Neuronal stem cell (in vitro differentiated cells): Measurements from ENCODE around the gene IGSF6.

Source experiments
- DNase-seq: peaks from one replicate; pipeline ENCODE4 v3.0.0-alpha.2; 2013; ENCODE audit warnings: low spot score
- H2AFZ ChIP-seq: one replicate; pipeline ENCODE4 v1.6.1; 2013; ENCODE audit warnings: mild to moderate bottlenecking, low read length, inconsistent platforms
- H2AK5ac ChIP-seq: 2 replicates; pipeline ENCODE4 v1.6.1; 2013; ENCODE audit warnings: low read depth, mild to moderate bottlenecking, inconsistent platforms, low read length, moderate library complexity, mixed read lengths
- H2BK120ac ChIP-seq: 2 replicates; pipeline ENCODE4 v1.6.1; 2013; ENCODE audit warnings: low read depth, mild to moderate bottlenecking, inconsistent platforms, low read length, moderate library complexity, mixed read lengths
- H2BK12ac ChIP-seq: one replicate; pipeline ENCODE4 v1.6.1; 2013; ENCODE audit warnings: low read length, inconsistent platforms
- H2BK15ac ChIP-seq: 2 replicates; pipeline ENCODE4 v1.6.1; 2013; ENCODE audit warnings: mild to moderate bottlenecking, low read length, inconsistent platforms, mixed read lengths
- H2BK5ac ChIP-seq: one replicate; pipeline ENCODE4 v1.6.1; 2013; ENCODE audit warnings: inconsistent platforms, mild to moderate bottlenecking, low read length, moderate library complexity
- H3K14ac ChIP-seq: one replicate; pipeline ENCODE4 v1.6.1; 2013; ENCODE audit warnings: low read length, inconsistent platforms
- H3K18ac ChIP-seq: 2 replicates; pipeline ENCODE4 v1.6.1; 2013; ENCODE audit warnings: low read length, inconsistent platforms
- H3K23ac ChIP-seq: 2 replicates; pipeline ENCODE4 v1.6.1; 2013; ENCODE audit warnings: low read depth, mild to moderate bottlenecking, mixed read lengths, low read length, inconsistent platforms; ENCODE audit not compliant: poor library complexity
- H3K27ac ChIP-seq: replicated peaks from 3 replicates; pipeline ENCODE4 v1.5.1; 2013; ENCODE audit warnings: low read length, inconsistent platforms
- H3K27me3 ChIP-seq, 3 experiments: 2 replicates each; pipeline ENCODE4 v1.6.1; 2013; ENCODE audit warnings: low read length in 3 of 3, mild to moderate bottlenecking in 2 of 3, inconsistent platforms in 1 of 3, low read depth in 1 of 3, mixed read lengths in 1 of 3, moderate library complexity in 1 of 3; ENCODE audit not compliant: control insufficient read depth in 3 of 3, insufficient read depth in 3 of 3
- H3K36me3 ChIP-seq, 2 donors: replicated peaks in 1 of 2; 2 replicates each; pipeline ENCODE4 v1.6.1; 2013; ENCODE audit warnings: low read length in 2 of 2; ENCODE audit not compliant: control insufficient read depth in 2 of 2, insufficient read depth in 2 of 2
- H3K4ac ChIP-seq: 2 replicates; pipeline ENCODE4 v1.6.1; 2013; ENCODE audit warnings: inconsistent platforms, mild to moderate bottlenecking, low read length, moderate library complexity
- H3K4me1 ChIP-seq, 2 donors: 1 replicate in 1 of 2; 2 replicates in 1 of 2; pipeline ENCODE4 v1.6.1; 2013; ENCODE audit warnings: low read length in 2 of 2, low read depth in 1 of 2; ENCODE audit not compliant: control insufficient read depth in 2 of 2, insufficient read depth in 1 of 2
- H3K4me2 ChIP-seq: one replicate; pipeline ENCODE4 v1.6.1; 2013; ENCODE audit warnings: mild to moderate bottlenecking, low read length, inconsistent platforms; ENCODE audit not compliant: insufficient read depth, poor library complexity, severe bottlenecking
- H3K4me3 ChIP-seq, 2 donors: 2 replicates each; pipeline ENCODE4 v1.5.1; 2013; ENCODE audit warnings: low read length in 2 of 2, mild to moderate bottlenecking in 2 of 2, inconsistent platforms in 1 of 2, moderate library complexity in 1 of 2
- H3K79me1 ChIP-seq: one replicate; pipeline ENCODE4 v1.6.1; 2013; ENCODE audit warnings: low read depth, mild to moderate bottlenecking, inconsistent platforms, low read length, moderate library complexity
- H3K9ac ChIP-seq: one replicate; pipeline ENCODE4 v1.6.1; 2013; ENCODE audit warnings: mild to moderate bottlenecking, low read depth, low read length, inconsistent platforms; ENCODE audit not compliant: poor library complexity
- H3K9me3 ChIP-seq, 2 donors: replicated peaks in 1 of 2; 2 replicates each; pipeline versions ENCODE3 to v1.6.1; 2013; ENCODE audit warnings: low read length in 2 of 2, mild to moderate bottlenecking in 2 of 2, inconsistent platforms in 1 of 2, low read depth in 1 of 2, mixed read lengths in 1 of 2, moderate library complexity in 1 of 2; ENCODE audit not compliant: control insufficient read depth in 2 of 2, insufficient read depth in 1 of 2
- H4K8ac ChIP-seq: one replicate; pipeline ENCODE4 v1.6.1; 2013; ENCODE audit warnings: low read depth, mild to moderate bottlenecking, inconsistent platforms, low read length, moderate library complexity
- H4K91ac ChIP-seq: one replicate; pipeline ENCODE4 v1.6.1; 2013; ENCODE audit warnings: low read length, low read depth, mild to moderate bottlenecking, inconsistent platforms; ENCODE audit not compliant: poor library complexity
- WGBS, 2 donors: extraction: QIAGEN DNeasy Blood & Tissue Kit; methylation state at CpG; one replicate each; pipeline ENCODE4 v1.1.7; 2013; ENCODE audit warnings: missing lambda C conversion rate in 2 of 2, mixed read lengths in 1 of 2; ENCODE audit not compliant: insufficient read length in 2 of 2, insufficient replicate concordance in 1 of 2; ENCODE audit errors: extremely low coverage in 2 of 2; 5-methylcytosine and 5-hydroxymethylcytosine counted together

Gene IGSF6

GRCh38 chr16:21619765-21620425 is 32.5 kb downstream of the IGSF6 start:
- no peaks in the 10 kb centered on the region for H3K4me1 ChIP-seq
- no peak overlapping the region for H3K23ac ChIP-seq
- H3K18ac ChIP-seq = no peak overlapping the region
- no peak overlapping the region for H2BK12ac ChIP-seq
- H2AFZ ChIP-seq = no peak overlapping the region
- H2BK15ac ChIP-seq = no peak overlapping the region
- H4K8ac ChIP-seq = no peak overlapping the region
- H3K27ac ChIP-seq = no peak overlapping the region
- no peak overlapping the region for H2BK120ac ChIP-seq
- H2BK5ac ChIP-seq = no peak overlapping the region
- H2AK5ac ChIP-seq = no peak overlapping the region
- H3K9ac ChIP-seq = no peak overlapping the region
- H3K14ac ChIP-seq = no peak overlapping the region
- H3K9me3 ChIP-seq = no peaks in the 10 kb centered on the region
- H4K91ac ChIP-seq = no peak overlapping the region
- no peaks in the 10 kb centered on the region for H3K27me3 ChIP-seq
- peaks cover 5 to 89% of the 10 kb centered on the region in 2 donors for H3K36me3 ChIP-seq
- no peaks in the 10 kb centered on the region for H3K79me1 ChIP-seq
- H3K4ac ChIP-seq = no peak overlapping the region
- no peak overlapping the region for H3K4me3 ChIP-seq
- WGBS, 2 donors = no CpG with 5 or more reads among the region's 4 CpGs
- no peak for DNase-seq
- H3K4me2 ChIP-seq = no peak overlapping the region

GRCh38 chr16:21618281-21618680 is 34.1 kb downstream of the IGSF6 start:
- H3K36me3 ChIP-seq = peaks cover 3 to 89% of the 10 kb centered on the region in 2 donors
- no peak overlapping the region for H2BK15ac ChIP-seq

GRCh38 chr16:21617607-21618006 is 34.8 kb downstream of the IGSF6 start:
- H2BK120ac ChIP-seq = no peak overlapping the region
- no peak overlapping the region for H3K27ac ChIP-seq
- no peak overlapping the region for H4K8ac ChIP-seq
- no peak overlapping the region for H3K4ac ChIP-seq
- H2AFZ ChIP-seq = no peak overlapping the region
- no peaks in the 10 kb centered on the region for H3K79me1 ChIP-seq
- H3K9me3 ChIP-seq = no peaks in the 10 kb centered on the region
- no peak overlapping the region for H3K23ac ChIP-seq
- H3K4me3 ChIP-seq = no peak overlapping the region
- H2AK5ac ChIP-seq = no peak overlapping the region
- H3K27me3 ChIP-seq = no peaks in the 10 kb centered on the region
- WGBS, 2 donors = no CpG with 5 or more reads among the region's 3 CpGs
- no peak overlapping the region for H3K18ac ChIP-seq
- H3K36me3 ChIP-seq = peaks cover 3 to 86% of the 10 kb centered on the region in 2 donors
- H2BK12ac ChIP-seq = no peak overlapping the region
- H4K91ac ChIP-seq = no peak overlapping the region
- no peak overlapping the region for H2BK5ac ChIP-seq
- H2BK15ac ChIP-seq = no peak overlapping the region
- H3K14ac ChIP-seq = no peak overlapping the region
- H3K9ac ChIP-seq = no peak overlapping the region
- no peaks in the 10 kb centered on the region for H3K4me1 ChIP-seq
- H3K4me2 ChIP-seq = no peak overlapping the region
- DNase-seq = no peak

More at GRCh38 chr16:21618281-21618680, 34.1 kb downstream of the IGSF6 start:
- Histone ChIP-seq H3K4me1 (no peaks in the 10 kb centered on the region), H2BK12ac (no peak overlapping the region), H3K9me3 (no peaks in the 10 kb centered on the region), H4K91ac (no peak overlapping the region), H2AFZ (no peak overlapping the region), H3K18ac (no peak overlapping the region), H2BK5ac (no peak overlapping the region), H3K4ac (no peak overlapping the region), H3K4me2 (no peak overlapping the region), H3K27ac (no peak overlapping the region), H3K27me3 (no peaks in the 10 kb centered on the region), H3K9ac (no peak overlapping the region), H3K79me1 (no peaks in the 10 kb centered on the region), H2AK5ac (no peak overlapping the region), H3K14ac (no peak overlapping the region), H4K8ac (no peak overlapping the region), H2BK120ac (no peak overlapping the region), H3K4me3 (no peak overlapping the region), H3K23ac (no peak overlapping the region)
- WGBS, 2 donors = 82% methylated on average over 1 of the region's 5 CpGs; no CpG with 5 or more reads in 1 of the 2 donors
- no peak for DNase-seq

GRCh38 chr16:21614896-21615295 is 37.5 kb downstream of the IGSF6 start:
- H3K27me3 ChIP-seq = no peaks in the 10 kb centered on the region
- H3K9ac ChIP-seq = no peak overlapping the region
- no peak overlapping the region for H2BK120ac ChIP-seq
- H3K4me3 ChIP-seq = no peak overlapping the region
- H2BK5ac ChIP-seq = no peak overlapping the region
- no peak overlapping the region for H4K8ac ChIP-seq
- no peak overlapping the region for H2BK12ac ChIP-seq
- H2AFZ ChIP-seq = no peak overlapping the region
- no CpG with 5 or more reads among the region's 3 CpGs for WGBS, 2 donors
- H2BK15ac ChIP-seq = no peak overlapping the region
- H3K18ac ChIP-seq = no peak overlapping the region
- H3K36me3 ChIP-seq = peaks cover 2 to 62% of the 10 kb centered on the region in 2 donors
- peaks cover 6 to 7% of the 10 kb centered on the region in 2 donors for H3K4me1 ChIP-seq
- no peak for DNase-seq
- H3K14ac ChIP-seq = no peak overlapping the region
- no peak overlapping the region for H4K91ac ChIP-seq
- H3K79me1 ChIP-seq = no peaks in the 10 kb centered on the region
- no peak overlapping the region for H3K23ac ChIP-seq
- H3K4ac ChIP-seq = no peak overlapping the region
- no peaks in the 10 kb centered on the region for H3K9me3 ChIP-seq
- H3K27ac ChIP-seq = no peak overlapping the region
- H3K4me2 ChIP-seq = no peak overlapping the region
- no peak overlapping the region for H2AK5ac ChIP-seq
